Measurements from ENCODE around the gene DEXI.

DNA sequence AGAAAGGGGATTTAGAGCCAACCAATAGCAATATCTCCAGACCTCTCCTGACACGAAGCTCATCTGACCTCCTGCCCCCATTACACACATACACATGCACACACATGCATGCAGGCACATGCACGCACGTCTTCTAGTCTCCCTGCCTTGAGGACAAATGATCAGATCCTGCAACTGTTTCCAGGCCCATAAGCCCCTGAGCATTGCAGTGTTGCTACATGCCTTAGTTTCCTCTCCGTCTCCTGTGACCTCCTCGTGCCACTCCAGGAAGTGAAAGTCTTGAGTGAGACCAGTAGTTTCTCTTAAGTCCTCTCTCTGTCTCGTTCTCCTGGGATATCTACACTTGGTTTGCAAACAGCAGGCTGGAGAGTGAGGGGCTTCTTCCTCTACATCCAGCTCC, 57.0 kb downstream of the DEXI start:
- TF ChIP-seq EZH2 (IDR thresholded peaks at IDR 0.05; ENCODE audit: insufficient read depth, poor library complexity, severe bottlenecking): no peak
- no peak for TF ChIP-seq EZH2phosphoT487 (IDR thresholded peaks at IDR 0.05; ENCODE audit: insufficient read depth, low read depth)

Measured in GM23248 (cell line).